ENCODE results near the gene CALN1. TPM values are rescaled to one million over a fixed set of nuclear protein-coding genes. Genes with fewer than 3 reads are reported as not detected.

CALN1 gene
- total and polyA plus RNA-seq, 9 of the 15 experiments (the other 6 are each of a cell fraction or from before 2014, with no cell fraction given), result 1.4 to 7.5 (median 3.3) TPM

GRCh38 chr7:71996141-71996540 is 416.0 kb downstream of the CALN1 start:
- Histone ChIP-seq H2AFZ (ENCODE audit: low read depth, low read length) (no peak overlapping the region), H3K79me2 (ENCODE audit: control insufficient read depth, insufficient read depth, low read length) (no peaks in the 10 kb centered on the region), H3K9me1 (ENCODE audit: control insufficient read depth, insufficient read depth, low read length) (no peaks in the 10 kb centered on the region), H3K4me2 (ENCODE audit: insufficient read depth, low read length) (no peak overlapping the region), H3K9me3 (replicated peaks; ENCODE audit: control insufficient read depth, insufficient read depth, low read depth, low read length) (no peaks in the 10 kb centered on the region), H3K9ac (ENCODE audit: insufficient read depth in 1 of 2, low read depth in 2 of 2, low read length in 2 of 2) (no peak overlapping the region), H3K4me1 (replicated peaks in 1 of 2; ENCODE audit: control insufficient read depth in 2 of 2, insufficient read depth in 2 of 2, low read length in 2 of 2) (no peaks in the 10 kb centered on the region), H3K36me3 (ENCODE audit: control insufficient read depth, insufficient read depth, low read length) (no peaks in the 10 kb centered on the region), H3K27ac (ENCODE audit: extremely low read depth, low read depth, low read length) (no peak overlapping the region), H3K27me3 (ENCODE audit: control insufficient read depth in 2 of 2, insufficient read depth in 2 of 2, low read length in 2 of 2) (no peaks in the 10 kb centered on the region; a peak in 1 of 5 replicates), H3K4me3 (no peak overlapping the region), H4K20me1 (replicated peaks; ENCODE audit: control insufficient read depth, insufficient read depth, low read length) (no peaks in the 10 kb centered on the region)
- no peak for DNase-seq (ENCODE audit: extremely low read depth in 1 of 4, low spot score in 3 of 4)
- ATAC-seq, result no peak
- in situ Hi-C loops (cut with MboI) (no loop called here), intact Hi-C loops (cut with micrococcal nuclease) (no loop called here)
- TF ChIP-seq, protein P1, sequence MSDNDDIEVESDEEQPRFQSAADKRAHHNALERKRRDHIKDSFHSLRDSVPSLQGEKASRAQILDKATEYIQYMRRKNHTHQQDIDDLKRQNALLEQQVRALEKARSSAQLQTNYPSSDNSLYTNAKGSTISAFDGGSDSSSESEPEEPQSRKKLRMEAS (CRISPR knock-in tag; IDR thresholded peaks at IDR 0.05), result no peak
- TF ChIP-seq NR1H2 (CRISPR knock-in tag; IDR thresholded peaks at IDR 0.05) (no peak), FOXA1 (IDR thresholded peaks at IDR 0.05; ENCODE audit: borderline replicate concordance) (no peak), NCOR1 (IDR thresholded peaks at IDR 0.05) (no peak), BACH1 (tag; IDR thresholded peaks at IDR 0.05) (no peak), ILF3 (IDR thresholded peaks at IDR 0.05; ENCODE audit: borderline replicate concordance) (no peak), ATF1 (CRISPR knock-in tag; IDR thresholded peaks at IDR 0.05) (no peak), ATF1 (tag; IDR thresholded peaks at IDR 0.05) (no peak)
- TF ChIP-seq, protein P2, sequence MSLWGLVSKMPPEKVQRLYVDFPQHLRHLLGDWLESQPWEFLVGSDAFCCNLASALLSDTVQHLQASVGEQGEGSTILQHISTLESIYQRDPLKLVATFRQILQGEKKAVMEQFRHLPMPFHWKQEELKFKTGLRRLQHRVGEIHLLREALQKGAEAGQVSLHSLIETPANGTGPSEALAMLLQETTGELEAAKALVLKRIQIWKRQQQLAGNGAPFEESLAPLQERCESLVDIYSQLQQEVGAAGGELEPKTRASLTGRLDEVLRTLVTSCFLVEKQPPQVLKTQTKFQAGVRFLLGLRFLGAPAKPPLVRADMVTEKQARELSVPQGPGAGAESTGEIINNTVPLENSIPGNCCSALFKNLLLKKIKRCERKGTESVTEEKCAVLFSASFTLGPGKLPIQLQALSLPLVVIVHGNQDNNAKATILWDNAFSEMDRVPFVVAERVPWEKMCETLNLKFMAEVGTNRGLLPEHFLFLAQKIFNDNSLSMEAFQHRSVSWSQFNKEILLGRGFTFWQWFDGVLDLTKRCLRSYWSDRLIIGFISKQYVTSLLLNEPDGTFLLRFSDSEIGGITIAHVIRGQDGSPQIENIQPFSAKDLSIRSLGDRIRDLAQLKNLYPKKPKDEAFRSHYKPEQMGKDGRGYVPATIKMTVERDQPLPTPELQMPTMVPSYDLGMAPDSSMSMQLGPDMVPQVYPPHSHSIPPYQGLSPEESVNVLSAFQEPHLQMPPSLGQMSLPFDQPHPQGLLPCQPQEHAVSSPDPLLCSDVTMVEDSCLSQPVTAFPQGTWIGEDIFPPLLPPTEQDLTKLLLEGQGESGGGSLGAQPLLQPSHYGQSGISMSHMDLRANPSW (CRISPR knock-in tag; IDR thresholded peaks at IDR 0.05), result no peak
- POLR2A ChIA-PET, result no interaction called here
- WGBS (ENCODE audit: insufficient coverage, low coverage, missing lambda C conversion rate), result 0% methylated on average over 2 of the region's 2 CpGs
- CTCF ChIA-PET (ENCODE audit: low intra/inter-chr PET ratio), result no interaction called here
- BruUV-seq (replicated peaks), result no TSS peak
- FAIRE-seq, result no peak
